SU-DHL-6 (cell line): Measurements from ENCODE around the gene ANKS1B.

Experiments
- H2AFZ ChIP-seq: fragments of 200-600 bp; sonication (generic); 2 replicates; pipeline ENCODE4 v1.6.1; 2014; ENCODE audit warnings: low read depth, mild to moderate bottlenecking, moderate library complexity, mixed read lengths, antibody characterized with exemption, low read length; ENCODE audit not compliant: severe bottlenecking
- H3F3A ChIP-seq: fragments of 200-600 bp; shearing (Covaris generic); 2 replicates; pipeline ENCODE4 v1.6.0; 2016; ENCODE audit warnings: antibody characterized with exemption, mild to moderate bottlenecking; ENCODE audit not compliant: insufficient read depth
- H3K27ac ChIP-seq: fragments of 200-600 bp; sonication (generic); 2 replicates; pipeline ENCODE4 v1.5.1; 2016; ENCODE audit warnings: low read depth, mild to moderate bottlenecking, low read length, moderate library complexity, mixed read lengths
- H3K27me3 ChIP-seq: fragments of 200-600 bp; sonication (generic), shearing (Covaris generic); 2 replicates; pipeline ENCODE4 v1.6.0; 2014; ENCODE audit warnings: mild to moderate bottlenecking, low read length
- H3K36me3 ChIP-seq: fragments of 200-600 bp; sonication (generic); 2 replicates; pipeline ENCODE4 v1.6.1; 2014; ENCODE audit warnings: mild to moderate bottlenecking, low read length, mixed read lengths
- H3K4me2 ChIP-seq: fragments of 300-600, 200-600 bp; shearing (Covaris generic), sonication (generic); 2 replicates; pipeline ENCODE4 v1.6.0; 2014; ENCODE audit warnings: low read length, low read depth, mild to moderate bottlenecking; ENCODE audit not compliant: poor library complexity, severe bottlenecking
- H3K4me3 ChIP-seq: fragments of 200-600 bp; sonication (generic); 2 replicates; pipeline ENCODE4 v1.5.1; 2014; ENCODE audit warnings: antibody characterized with exemption, low read length, mild to moderate bottlenecking, mixed read lengths; ENCODE audit not compliant: insufficient read depth, poor library complexity, severe bottlenecking
- H3K79me2 ChIP-seq: fragments of 200-600 bp; sonication (generic); 2 replicates; pipeline ENCODE4 v1.6.1; 2014; ENCODE audit warnings: mild to moderate bottlenecking, low read length, moderate library complexity; ENCODE audit not compliant: insufficient read depth
- H3K9ac ChIP-seq: fragments of 200-600 bp; sonication (generic); 2 replicates; pipeline ENCODE4 v1.7.0; 2014; ENCODE audit warnings: mild to moderate bottlenecking, low read length
- H3K9me2 ChIP-seq: fragments of 200-600 bp; sonication (generic); replicated peaks from 2 replicates; pipeline ENCODE4 v1.6.1; 2014; ENCODE audit warnings: low read length; ENCODE audit not compliant: insufficient read depth
- H3K9me3 ChIP-seq: fragments of 200-600 bp; sonication (generic); 2 replicates; pipeline ENCODE4 v1.6.1; 2014; ENCODE audit warnings: low read length, mixed read lengths; ENCODE audit not compliant: insufficient read depth
- H4K20me1 ChIP-seq: fragments of 200-600 bp; sonication (generic); 2 replicates; pipeline ENCODE4 v1.6.1; 2014; ENCODE audit warnings: low read depth, mild to moderate bottlenecking, antibody characterized with exemption, low read length, moderate library complexity, mixed read lengths
- EZH2phosphoT487 ChIP-seq: fragments of 200-600 bp; sonication (generic), shearing (Covaris generic); conservative IDR thresholded peaks from 2 replicates; pipeline ENCODE4 v1.6.1; 2018; ENCODE audit warnings: mild to moderate bottlenecking, antibody characterized with exemption, low read length, moderate library complexity, mixed read lengths
- TF ChIP-seq, protein P1 (sequence below): fragments of 200-600 bp; sonication (generic); IDR thresholded peaks from one replicate; pipeline ENCODE4 v1.5.1; 2017; ENCODE audit warnings: antibody characterized with exemption, mild to moderate bottlenecking, low read length, moderate library complexity; ENCODE audit not compliant: insufficient read depth, poor library complexity, severe bottlenecking

Gene ANKS1B

DNA sequence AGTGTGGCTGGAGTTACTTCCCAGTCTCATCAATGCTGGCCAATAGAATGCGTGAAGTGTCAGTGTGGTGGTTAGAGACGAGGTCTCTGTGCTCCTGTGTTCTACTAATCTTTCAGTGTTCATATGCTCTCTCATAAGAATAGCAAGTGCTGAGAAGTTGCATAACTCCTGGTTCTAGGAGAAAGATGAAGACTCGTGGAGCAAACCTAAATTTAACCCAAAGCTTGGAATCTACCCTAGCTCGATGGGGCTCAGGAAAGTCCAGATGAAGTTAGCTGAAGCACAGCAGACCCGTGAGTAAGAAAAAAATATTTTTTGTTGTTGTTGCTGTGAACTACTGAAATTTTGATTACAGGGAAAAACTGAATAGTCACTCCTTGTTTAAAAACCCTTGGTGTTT lies 927.1 kb downstream of the ANKS1B start:
- Histone ChIP-seq H3K27me3 (no peaks in the 10 kb centered on the region), H3F3A (no peaks in the 10 kb centered on the region), H3K36me3 (no peaks in the 10 kb centered on the region), H3K9me3 (no peaks in the 10 kb centered on the region), H3K9ac (no peak overlapping the region), H3K27ac (no peak overlapping the region), H4K20me1 (no peaks in the 10 kb centered on the region), H3K9me2 (no peaks in the 10 kb centered on the region), H3K4me3 (no peak overlapping the region), H3K4me2 (no peak overlapping the region), H3K79me2 (no peaks in the 10 kb centered on the region), H2AFZ (no peak overlapping the region)
- TF ChIP-seq EZH2phosphoT487 = no peak
- TF ChIP-seq, protein P1, sequence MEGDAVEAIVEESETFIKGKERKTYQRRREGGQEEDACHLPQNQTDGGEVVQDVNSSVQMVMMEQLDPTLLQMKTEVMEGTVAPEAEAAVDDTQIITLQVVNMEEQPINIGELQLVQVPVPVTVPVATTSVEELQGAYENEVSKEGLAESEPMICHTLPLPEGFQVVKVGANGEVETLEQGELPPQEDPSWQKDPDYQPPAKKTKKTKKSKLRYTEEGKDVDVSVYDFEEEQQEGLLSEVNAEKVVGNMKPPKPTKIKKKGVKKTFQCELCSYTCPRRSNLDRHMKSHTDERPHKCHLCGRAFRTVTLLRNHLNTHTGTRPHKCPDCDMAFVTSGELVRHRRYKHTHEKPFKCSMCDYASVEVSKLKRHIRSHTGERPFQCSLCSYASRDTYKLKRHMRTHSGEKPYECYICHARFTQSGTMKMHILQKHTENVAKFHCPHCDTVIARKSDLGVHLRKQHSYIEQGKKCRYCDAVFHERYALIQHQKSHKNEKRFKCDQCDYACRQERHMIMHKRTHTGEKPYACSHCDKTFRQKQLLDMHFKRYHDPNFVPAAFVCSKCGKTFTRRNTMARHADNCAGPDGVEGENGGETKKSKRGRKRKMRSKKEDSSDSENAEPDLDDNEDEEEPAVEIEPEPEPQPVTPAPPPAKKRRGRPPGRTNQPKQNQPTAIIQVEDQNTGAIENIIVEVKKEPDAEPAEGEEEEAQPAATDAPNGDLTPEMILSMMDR = no peak

DNA sequence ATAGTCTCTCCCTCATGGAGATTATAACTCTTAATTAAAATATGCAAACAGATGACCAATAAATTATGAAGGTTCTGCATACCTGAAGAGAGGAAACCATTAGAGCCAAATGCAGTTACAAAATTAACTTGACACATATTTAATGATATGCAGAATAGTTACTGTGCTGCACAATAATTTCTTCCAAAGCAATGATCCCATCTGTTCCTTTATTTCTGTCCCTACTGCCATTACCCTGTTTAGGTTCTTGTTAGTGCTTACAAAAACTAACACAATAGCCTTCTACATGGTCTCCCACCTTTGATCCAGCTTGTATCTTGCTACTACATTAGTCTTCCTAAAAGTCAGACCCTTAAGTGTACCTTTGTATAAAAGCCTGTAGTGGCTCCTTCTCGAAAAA lies 928.5 kb downstream of the ANKS1B start:
- Histone ChIP-seq H3K27me3 (no peaks in the 10 kb centered on the region), H3F3A (no peaks in the 10 kb centered on the region), H3K79me2 (no peaks in the 10 kb centered on the region), H2AFZ (no peak overlapping the region), H3K9me2 (no peaks in the 10 kb centered on the region), H3K9me3 (no peaks in the 10 kb centered on the region), H3K36me3 (no peaks in the 10 kb centered on the region), H3K27ac (no peak overlapping the region), H4K20me1 (no peaks in the 10 kb centered on the region), H3K4me3 (no peak overlapping the region), H3K9ac (no peak overlapping the region), H3K4me2 (no peak overlapping the region)
- TF ChIP-seq EZH2phosphoT487 = no peak
- TF ChIP-seq, protein P1 = no peak

DNA sequence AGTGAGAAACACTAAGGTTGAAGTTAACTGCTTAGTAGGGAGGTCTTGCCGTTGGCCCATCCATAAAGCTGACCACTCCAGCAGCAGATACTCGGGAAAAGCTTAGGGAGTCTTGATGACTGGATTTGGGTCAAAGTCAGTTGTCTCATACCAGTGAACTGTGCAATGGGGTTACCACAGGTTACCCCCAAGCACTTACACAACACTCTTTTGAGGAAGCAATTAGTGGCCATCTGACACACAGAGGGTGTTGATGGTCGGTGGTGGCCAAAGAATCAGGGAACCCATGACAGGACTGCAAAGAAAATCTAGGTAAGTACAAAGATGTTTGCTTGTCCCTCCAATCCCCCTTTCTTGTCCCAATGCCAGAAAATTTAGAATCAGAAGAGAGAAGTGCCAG lies 929.4 kb downstream of the ANKS1B start:
- Histone ChIP-seq H3K9me3 (no peaks in the 10 kb centered on the region), H3F3A (no peaks in the 10 kb centered on the region), H3K27ac (no peak overlapping the region), H3K36me3 (no peaks in the 10 kb centered on the region), H3K9me2 (no peaks in the 10 kb centered on the region), H3K27me3 (no peaks in the 10 kb centered on the region), H3K4me2 (no peak overlapping the region), H2AFZ (no peak overlapping the region), H3K9ac (no peak overlapping the region), H4K20me1 (no peaks in the 10 kb centered on the region), H3K79me2 (no peaks in the 10 kb centered on the region), H3K4me3 (no peak overlapping the region)
- no peak for TF ChIP-seq EZH2phosphoT487
- TF ChIP-seq, protein P1 = no peak
